Activated naive CD4-positive, alpha-beta T cell treated with anti-CD3 and anti-CD28 coated beads, Interleukin-2, amount 10 ng/mL, durations not matched to agents 7 days and 5 days (primary cell): Measurements from ENCODE around the gene SPHKAP.
"Not testable (repeated sequence)": the region's sequence is repeated elsewhere in the genome, so short reads cannot be mapped to it uniquely, and the experiment has no call there.

Experiments
- CTCF ChIA-PET: fragments of 350-600 bp; sonication (Branson Sonifier 250); formaldehyde crosslinking; loops from one replicate; lab custom pipeline; 2021; ENCODE audit warnings: antibody characterized with exemption; lab: Charles Lee
- DNase-seq: peaks from one replicate; pipeline ENCODE4 v3.0.0-alpha.2; 2020
- H3K27ac Mint-ChIP-seq: one replicate; pipeline ENCODE4 v1.8.0; 2021; ENCODE audit warnings: mild to moderate bottlenecking, moderate library complexity, mixed read lengths
- H3K27me3 Mint-ChIP-seq: one replicate; pipeline ENCODE4 v1.8.0; 2021; ENCODE audit warnings: mild to moderate bottlenecking, mixed read lengths
- H3K36me3 Mint-ChIP-seq: one replicate; pipeline ENCODE4 v1.8.0; 2021; ENCODE audit warnings: mixed read lengths
- H3K4me1 Mint-ChIP-seq: one replicate; pipeline ENCODE4 v1.8.0; 2021; ENCODE audit warnings: mixed read lengths
- H3K4me3 Mint-ChIP-seq: one replicate; pipeline ENCODE4 v1.8.0; 2021; ENCODE audit warnings: mild to moderate bottlenecking, moderate library complexity, mixed read lengths
- H3K9me3 Mint-ChIP-seq: one replicate; pipeline ENCODE4 v1.8.0; 2021; ENCODE audit warnings: mixed read lengths

Gene SPHKAP

GRCh38 chr2:228181098-228182019 lies at the start of gene SPHKAP:
TSS of gene SPHKAP (minus strand) at chr2:228181687. CDS start at chr2:228181598, 89 bp downstream.
- Mint-ChIP-seq H3K4me3 (no peak within 1 kb of the TSS), H3K9me3 (peaks cover 7% of the 10 kb centered on the region), H3K27me3 (peaks cover 24% of the 10 kb centered on the region), H3K27ac (no peak within 1 kb of the TSS), H3K36me3 (no peaks in the 10 kb centered on the region), H3K4me1 (no peaks in the 10 kb centered on the region)
- no peak for DNase-seq
- CTCF ChIA-PET: no interaction called here

GRCh38 chr2:228227466-228227865 lies 46.0 kb upstream of the SPHKAP start:
- H3K36me3 Mint-ChIP-seq: no peaks in the 10 kb centered on the region
- no peak overlapping the region for H3K4me3 Mint-ChIP-seq
- H3K4me1 Mint-ChIP-seq: no peaks in the 10 kb centered on the region
- H3K27ac Mint-ChIP-seq: no peak overlapping the region
- DNase-seq: no peak
- no peaks in the 10 kb centered on the region for H3K27me3 Mint-ChIP-seq
- CTCF ChIA-PET: no interaction called here
- peaks cover 8% of the 10 kb centered on the region for H3K9me3 Mint-ChIP-seq

GRCh38 chr2:228224410-228224809 lies 42.9 kb upstream of the SPHKAP start:
- DNase-seq: no peak
- H3K4me1 Mint-ChIP-seq: no peaks in the 10 kb centered on the region
- peaks cover 2% of the 10 kb centered on the region for H3K9me3 Mint-ChIP-seq
- CTCF ChIA-PET: no interaction called here
- no peak overlapping the region for H3K4me3 Mint-ChIP-seq
- H3K27ac Mint-ChIP-seq: no peak overlapping the region
- no peaks in the 10 kb centered on the region for H3K36me3 Mint-ChIP-seq
- H3K27me3 Mint-ChIP-seq: no peaks in the 10 kb centered on the region

GRCh38 chr2:228218593-228218992 lies 37.1 kb upstream of the SPHKAP start:
- CTCF ChIA-PET, DNase-seq, H3K27ac Mint-ChIP-seq, H3K36me3 Mint-ChIP-seq, H3K4me3 Mint-ChIP-seq, H3K27me3 Mint-ChIP-seq, H3K4me1 Mint-ChIP-seq, H3K9me3 Mint-ChIP-seq: not testable (repeated sequence)

- no peaks in the 10 kb centered on the region for H3K27me3 Mint-ChIP-seq
- CTCF ChIA-PET: no interaction called here
- H3K9me3 Mint-ChIP-seq: peaks cover 10% of the 10 kb centered on the region
- no peak for DNase-seq
- no peaks in the 10 kb centered on the region for H3K4me1 Mint-ChIP-seq
- no peaks in the 10 kb centered on the region for H3K36me3 Mint-ChIP-seq
- H3K27ac Mint-ChIP-seq: no peak overlapping the region
- no peak overlapping the region for H3K4me3 Mint-ChIP-seq
Observed at GRCh38 chr2:228197504-228197903, 16.0 kb upstream of the SPHKAP start.

- H3K9me3 Mint-ChIP-seq: peaks cover 7% of the 10 kb centered on the region
- CTCF ChIA-PET: no interaction called here
- peaks cover 24% of the 10 kb centered on the region for H3K27me3 Mint-ChIP-seq
- DNase-seq: no peak
- no peak overlapping the region for H3K4me3 Mint-ChIP-seq
- no peaks in the 10 kb centered on the region for H3K4me1 Mint-ChIP-seq
- no peaks in the 10 kb centered on the region for H3K36me3 Mint-ChIP-seq
- no peak overlapping the region for H3K27ac Mint-ChIP-seq
Observed at GRCh38 chr2:228180181-228181097, 1.0 kb downstream of the SPHKAP start.

GRCh38 chr2:228167290-228167689 lies 14.2 kb downstream of the SPHKAP start:
- Mint-ChIP-seq H3K4me3 (no peak overlapping the region), H3K9me3 (no peaks in the 10 kb centered on the region), H3K4me1 (no peaks in the 10 kb centered on the region), H3K36me3 (no peaks in the 10 kb centered on the region), H3K27me3 (no peaks in the 10 kb centered on the region), H3K27ac (no peak overlapping the region)
- no peak for DNase-seq
- CTCF ChIA-PET: no interaction called here

GRCh38 chr2:228164718-228165117 lies 16.8 kb downstream of the SPHKAP start:
- CTCF ChIA-PET: no interaction called here
- no peak for DNase-seq
- H3K4me1 Mint-ChIP-seq: no peaks in the 10 kb centered on the region
- H3K27ac Mint-ChIP-seq: no peak overlapping the region
- no peak overlapping the region for H3K4me3 Mint-ChIP-seq
- peaks cover 3% of the 10 kb centered on the region for H3K9me3 Mint-ChIP-seq
- no peaks in the 10 kb centered on the region for H3K36me3 Mint-ChIP-seq
- H3K27me3 Mint-ChIP-seq: no peaks in the 10 kb centered on the region

- Mint-ChIP-seq H3K4me1 (no peaks in the 10 kb centered on the region), H3K27me3 (no peaks in the 10 kb centered on the region), H3K4me3 (no peak overlapping the region), H3K36me3 (no peaks in the 10 kb centered on the region), H3K27ac (no peak overlapping the region), H3K9me3 (peaks cover 9% of the 10 kb centered on the region)
- CTCF ChIA-PET: no interaction called here
- DNase-seq: no peak
Observed at GRCh38 chr2:228157841-228158240, 23.6 kb downstream of the SPHKAP start.

GRCh38 chr2:228144961-228145360 lies 36.5 kb downstream of the SPHKAP start:
- Mint-ChIP-seq H3K4me1 (peaks cover 8% of the 10 kb centered on the region), H3K4me3 (no peak overlapping the region), H3K36me3 (no peaks in the 10 kb centered on the region), H3K27me3 (no peaks in the 10 kb centered on the region), H3K27ac (no peak overlapping the region), H3K9me3 (peaks cover 4% of the 10 kb centered on the region)
- CTCF ChIA-PET: no interaction called here
- no peak for DNase-seq

GRCh38 chr2:228140934-228141528 lies 40.5 kb downstream of the SPHKAP start:
- Mint-ChIP-seq H3K4me1 (peaks cover 8% of the 10 kb centered on the region), H3K27ac (no peak overlapping the region), H3K36me3 (no peaks in the 10 kb centered on the region), H3K4me3 (no peak overlapping the region), H3K9me3 (peaks cover 4% of the 10 kb centered on the region), H3K27me3 (no peaks in the 10 kb centered on the region)
- no peak for DNase-seq
- CTCF ChIA-PET: no interaction called here

GRCh38 chr2:228136027-228136426 lies 45.5 kb downstream of the SPHKAP start:
- Mint-ChIP-seq H3K4me3 (no peak overlapping the region), H3K36me3 (no peaks in the 10 kb centered on the region), H3K27me3 (no peaks in the 10 kb centered on the region), H3K27ac (no peak overlapping the region), H3K4me1 (peaks cover 4% of the 10 kb centered on the region), H3K9me3 (no peaks in the 10 kb centered on the region)
- no peak for DNase-seq
- CTCF ChIA-PET: no interaction called here

GRCh38 chr2:228135300-228135699 lies 46.2 kb downstream of the SPHKAP start:
- Mint-ChIP-seq H3K27me3 (no peaks in the 10 kb centered on the region), H3K9me3 (no peaks in the 10 kb centered on the region), H3K4me1 (no peaks in the 10 kb centered on the region), H3K36me3 (no peaks in the 10 kb centered on the region), H3K4me3 (no peak overlapping the region), H3K27ac (no peak overlapping the region)
- no peak for DNase-seq
- CTCF ChIA-PET: no interaction called here

- no peaks in the 10 kb centered on the region for H3K9me3 Mint-ChIP-seq
- no peaks in the 10 kb centered on the region for H3K27me3 Mint-ChIP-seq
- H3K4me1 Mint-ChIP-seq: no peaks in the 10 kb centered on the region
- no peak overlapping the region for H3K4me3 Mint-ChIP-seq
- no peaks in the 10 kb centered on the region for H3K36me3 Mint-ChIP-seq
- H3K27ac Mint-ChIP-seq: no peak overlapping the region
- DNase-seq: no peak
- CTCF ChIA-PET: no interaction called here
Observed at GRCh38 chr2:228131833-228132232, 49.7 kb downstream of the SPHKAP start.
